ENCODE results near the gene CORO2B.
"Not testable (repeated sequence)": the region's sequence is repeated elsewhere in the genome, so short reads cannot be mapped to it uniquely, and the experiment has no call there.

CORO2B gene

GRCh38 chr15:68734352-68734751 is 155.6 kb downstream of the CORO2B start:
- no peaks in the 10 kb centered on the region for H3K27me3 Mint-ChIP-seq

GRCh38 chr15:68734881-68735280 is 156.1 kb downstream of the CORO2B start:
- Mint-ChIP-seq H3K27ac (no peak overlapping the region), H3K27me3 (no peaks in the 10 kb centered on the region), H3K4me3 (no peak overlapping the region), H3K4me1 (ENCODE audit: low read depth) (peaks cover 2% of the 10 kb centered on the region), H3K36me3 (no peaks in the 10 kb centered on the region), H3K9me3 (ENCODE audit: low read depth) (no peaks in the 10 kb centered on the region)

More at GRCh38 chr15:68734352-68734751, 155.6 kb downstream of the CORO2B start:
- H3K36me3 Mint-ChIP-seq = no peaks in the 10 kb centered on the region
- no peak overlapping the region for H3K27ac Mint-ChIP-seq
- H3K4me1 Mint-ChIP-seq (ENCODE audit: low read depth) = peaks cover 2% of the 10 kb centered on the region
- no peak overlapping the region for H3K4me3 Mint-ChIP-seq
- H3K9me3 Mint-ChIP-seq (ENCODE audit: low read depth) = no peaks in the 10 kb centered on the region

GRCh38 chr15:68735610-68736009 is 156.8 kb downstream of the CORO2B start:
- no peaks in the 10 kb centered on the region for H3K36me3 Mint-ChIP-seq
- H3K4me1 Mint-ChIP-seq (ENCODE audit: low read depth) = peaks cover 2% of the 10 kb centered on the region

GRCh38 chr15:68739390-68740080 is 160.7 kb downstream of the CORO2B start:
- Mint-ChIP-seq H3K4me3 (no peak overlapping the region), H3K27ac (no peak overlapping the region), H3K9me3 (ENCODE audit: low read depth) (no peaks in the 10 kb centered on the region), H3K27me3 (no peaks in the 10 kb centered on the region), H3K36me3 (no peaks in the 10 kb centered on the region), H3K4me1 (ENCODE audit: low read depth) (no peaks in the 10 kb centered on the region)

More at GRCh38 chr15:68735610-68736009, 156.8 kb downstream of the CORO2B start:
- Mint-ChIP-seq H3K27me3 (no peaks in the 10 kb centered on the region), H3K4me3 (no peak overlapping the region), H3K9me3 (ENCODE audit: low read depth) (no peaks in the 10 kb centered on the region), H3K27ac (no peak overlapping the region)

GRCh38 chr15:68743256-68743655 is 164.5 kb downstream of the CORO2B start:
- H3K27me3 Mint-ChIP-seq = no peaks in the 10 kb centered on the region
- no peaks in the 10 kb centered on the region for H3K4me1 Mint-ChIP-seq (ENCODE audit: low read depth)
- H3K4me3 Mint-ChIP-seq = no peak overlapping the region
- H3K36me3 Mint-ChIP-seq = no peaks in the 10 kb centered on the region
- no peak overlapping the region for H3K27ac Mint-ChIP-seq
- no peaks in the 10 kb centered on the region for H3K9me3 Mint-ChIP-seq (ENCODE audit: low read depth)

GRCh38 chr15:68749365-68749764 is 170.6 kb downstream of the CORO2B start:
- H3K27ac Mint-ChIP-seq = no peak overlapping the region
- no peaks in the 10 kb centered on the region for H3K36me3 Mint-ChIP-seq
- no peaks in the 10 kb centered on the region for H3K27me3 Mint-ChIP-seq
- no peak overlapping the region for H3K4me3 Mint-ChIP-seq
- peaks cover 1% of the 10 kb centered on the region for H3K4me1 Mint-ChIP-seq (ENCODE audit: low read depth)
- peaks cover 4% of the 10 kb centered on the region for H3K9me3 Mint-ChIP-seq (ENCODE audit: low read depth)

GRCh38 chr15:68749793-68750192 is 171.0 kb downstream of the CORO2B start:
- no peaks in the 10 kb centered on the region for H3K36me3 Mint-ChIP-seq
- H3K27me3 Mint-ChIP-seq = no peaks in the 10 kb centered on the region
- peaks cover 4% of the 10 kb centered on the region for H3K4me1 Mint-ChIP-seq (ENCODE audit: low read depth)
- peaks cover 4% of the 10 kb centered on the region for H3K9me3 Mint-ChIP-seq (ENCODE audit: low read depth)
- H3K4me3 Mint-ChIP-seq = no peak overlapping the region
- no peak overlapping the region for H3K27ac Mint-ChIP-seq

GRCh38 chr15:68751622-68752021 is 172.8 kb downstream of the CORO2B start:
- H3K36me3 Mint-ChIP-seq = peaks cover 4% of the 10 kb centered on the region
- H3K4me1 Mint-ChIP-seq (ENCODE audit: low read depth) = peaks cover 6% of the 10 kb centered on the region
- H3K9me3 Mint-ChIP-seq (ENCODE audit: low read depth) = peaks cover 4% of the 10 kb centered on the region
- no peak overlapping the region for H3K4me3 Mint-ChIP-seq
- H3K27me3 Mint-ChIP-seq = no peaks in the 10 kb centered on the region
- no peak overlapping the region for H3K27ac Mint-ChIP-seq

GRCh38 chr15:68755731-68756130 is 176.9 kb downstream of the CORO2B start:
- peaks cover 6% of the 10 kb centered on the region for H3K4me1 Mint-ChIP-seq (ENCODE audit: low read depth)
- no peaks in the 10 kb centered on the region for H3K9me3 Mint-ChIP-seq (ENCODE audit: low read depth)
- peaks cover 4% of the 10 kb centered on the region for H3K36me3 Mint-ChIP-seq
- H3K4me3 Mint-ChIP-seq = no peak overlapping the region
- H3K27ac Mint-ChIP-seq = no peak overlapping the region
- peaks cover 3% of the 10 kb centered on the region for H3K27me3 Mint-ChIP-seq

GRCh38 chr15:68759982-68760579 is 181.3 kb downstream of the CORO2B start:
- not testable (repeated sequence) for H3K27me3 Mint-ChIP-seq; H3K36me3 Mint-ChIP-seq; H3K27ac Mint-ChIP-seq; H3K9me3 Mint-ChIP-seq (ENCODE audit: low read depth); H3K4me1 Mint-ChIP-seq (ENCODE audit: low read depth); H3K4me3 Mint-ChIP-seq

- H3K27me3 Mint-ChIP-seq = peaks cover 5% of the 10 kb centered on the region
- H3K27ac Mint-ChIP-seq = no peak overlapping the region
- H3K9me3 Mint-ChIP-seq (ENCODE audit: low read depth) = no peaks in the 10 kb centered on the region
- no peaks in the 10 kb centered on the region for H3K36me3 Mint-ChIP-seq
- H3K4me3 Mint-ChIP-seq = no peak overlapping the region
- H3K4me1 Mint-ChIP-seq (ENCODE audit: low read depth) = no peaks in the 10 kb centered on the region
These were observed 184.3 kb downstream of the CORO2B start for GRCh38 chr15:68763063-68763462.

GRCh38 chr15:68764090-68764489 is 185.3 kb downstream of the CORO2B start:
- no peak overlapping the region for H3K4me3 Mint-ChIP-seq
- no peaks in the 10 kb centered on the region for H3K4me1 Mint-ChIP-seq (ENCODE audit: low read depth)
- no peaks in the 10 kb centered on the region for H3K9me3 Mint-ChIP-seq (ENCODE audit: low read depth)
- H3K27ac Mint-ChIP-seq = no peak overlapping the region
- no peaks in the 10 kb centered on the region for H3K36me3 Mint-ChIP-seq
- peaks cover 2% of the 10 kb centered on the region for H3K27me3 Mint-ChIP-seq

- peaks cover 2% of the 10 kb centered on the region for H3K27me3 Mint-ChIP-seq
- H3K4me3 Mint-ChIP-seq = no peak overlapping the region
- no peaks in the 10 kb centered on the region for H3K4me1 Mint-ChIP-seq (ENCODE audit: low read depth)
- no peak overlapping the region for H3K27ac Mint-ChIP-seq
- no peaks in the 10 kb centered on the region for H3K36me3 Mint-ChIP-seq
- no peaks in the 10 kb centered on the region for H3K9me3 Mint-ChIP-seq (ENCODE audit: low read depth)
These were observed 187.0 kb downstream of the CORO2B start for GRCh38 chr15:68765602-68766368.

GRCh38 chr15:68767833-68768232 is 189.0 kb downstream of the CORO2B start:
- Mint-ChIP-seq H3K36me3 (no peaks in the 10 kb centered on the region), H3K9me3 (ENCODE audit: low read depth) (no peaks in the 10 kb centered on the region), H3K4me3 (no peak overlapping the region), H3K4me1 (ENCODE audit: low read depth) (no peaks in the 10 kb centered on the region), H3K27me3 (no peaks in the 10 kb centered on the region), H3K27ac (no peak overlapping the region)

GRCh38 chr15:68768321-68768720 is 189.5 kb downstream of the CORO2B start:
- Mint-ChIP-seq H3K9me3 (ENCODE audit: low read depth) (no peaks in the 10 kb centered on the region), H3K4me3 (no peak overlapping the region), H3K4me1 (ENCODE audit: low read depth) (no peaks in the 10 kb centered on the region), H3K36me3 (no peaks in the 10 kb centered on the region), H3K27me3 (no peaks in the 10 kb centered on the region), H3K27ac (no peak overlapping the region)
